ENCODE results near the gene ESYT1.

Gene ESYT1, protein sequence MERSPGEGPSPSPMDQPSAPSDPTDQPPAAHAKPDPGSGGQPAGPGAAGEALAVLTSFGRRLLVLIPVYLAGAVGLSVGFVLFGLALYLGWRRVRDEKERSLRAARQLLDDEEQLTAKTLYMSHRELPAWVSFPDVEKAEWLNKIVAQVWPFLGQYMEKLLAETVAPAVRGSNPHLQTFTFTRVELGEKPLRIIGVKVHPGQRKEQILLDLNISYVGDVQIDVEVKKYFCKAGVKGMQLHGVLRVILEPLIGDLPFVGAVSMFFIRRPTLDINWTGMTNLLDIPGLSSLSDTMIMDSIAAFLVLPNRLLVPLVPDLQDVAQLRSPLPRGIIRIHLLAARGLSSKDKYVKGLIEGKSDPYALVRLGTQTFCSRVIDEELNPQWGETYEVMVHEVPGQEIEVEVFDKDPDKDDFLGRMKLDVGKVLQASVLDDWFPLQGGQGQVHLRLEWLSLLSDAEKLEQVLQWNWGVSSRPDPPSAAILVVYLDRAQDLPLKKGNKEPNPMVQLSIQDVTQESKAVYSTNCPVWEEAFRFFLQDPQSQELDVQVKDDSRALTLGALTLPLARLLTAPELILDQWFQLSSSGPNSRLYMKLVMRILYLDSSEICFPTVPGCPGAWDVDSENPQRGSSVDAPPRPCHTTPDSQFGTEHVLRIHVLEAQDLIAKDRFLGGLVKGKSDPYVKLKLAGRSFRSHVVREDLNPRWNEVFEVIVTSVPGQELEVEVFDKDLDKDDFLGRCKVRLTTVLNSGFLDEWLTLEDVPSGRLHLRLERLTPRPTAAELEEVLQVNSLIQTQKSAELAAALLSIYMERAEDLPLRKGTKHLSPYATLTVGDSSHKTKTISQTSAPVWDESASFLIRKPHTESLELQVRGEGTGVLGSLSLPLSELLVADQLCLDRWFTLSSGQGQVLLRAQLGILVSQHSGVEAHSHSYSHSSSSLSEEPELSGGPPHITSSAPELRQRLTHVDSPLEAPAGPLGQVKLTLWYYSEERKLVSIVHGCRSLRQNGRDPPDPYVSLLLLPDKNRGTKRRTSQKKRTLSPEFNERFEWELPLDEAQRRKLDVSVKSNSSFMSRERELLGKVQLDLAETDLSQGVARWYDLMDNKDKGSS

DNA sequence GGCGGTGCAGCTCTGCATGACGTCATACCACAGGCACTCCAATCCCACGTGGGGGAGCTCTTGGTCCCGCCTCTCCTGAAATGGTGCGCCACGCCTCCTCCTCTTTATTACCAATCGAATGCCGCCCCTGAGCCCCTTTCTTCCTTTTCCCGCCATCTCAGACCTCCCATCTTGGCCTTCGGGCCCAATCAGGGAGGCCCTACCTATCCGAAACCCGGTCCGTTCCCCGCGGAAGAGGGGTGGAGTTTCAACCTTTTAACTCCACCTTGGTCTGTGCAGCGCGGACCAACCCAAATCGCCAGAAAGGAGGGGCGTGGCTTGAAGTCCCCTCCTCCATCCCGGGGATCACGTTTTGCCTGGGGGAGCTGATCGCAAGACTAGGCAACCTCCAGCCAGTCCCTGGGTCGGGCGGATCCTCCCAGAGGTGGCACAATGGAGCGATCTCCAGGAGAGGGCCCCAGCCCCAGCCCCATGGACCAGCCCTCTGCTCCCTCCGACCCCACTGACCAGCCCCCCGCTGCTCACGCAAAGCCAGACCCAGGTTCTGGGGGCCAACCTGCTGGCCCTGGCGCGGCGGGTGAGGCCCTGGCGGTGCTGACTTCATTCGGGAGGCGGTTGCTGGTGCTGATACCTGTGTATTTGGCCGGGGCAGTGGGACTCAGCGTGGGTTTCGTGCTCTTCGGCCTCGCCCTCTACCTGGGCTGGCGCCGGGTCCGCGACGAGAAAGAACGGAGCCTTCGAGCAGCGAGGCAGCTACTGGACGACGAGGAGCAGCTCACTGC lies at the start of gene ESYT1:
ESYT1 (plus strand) TSS at position 380 of the 782 bp plus-strand sequence; CDS start at position 433, 53 bp downstream.
- Mint-ChIP-seq H3K4me3 (peak within 1 kb of the TSS; percentile 96 to 99), H3K4me1 (peaks cover 66% of the 10 kb centered on the region), H3K27me3 (no peaks in the 10 kb centered on the region), H3K27ac (peak within 1 kb of the TSS; percentile 96 to 97), H3K9me3 (no peaks in the 10 kb centered on the region)
- peak; percentile 93 for ATAC-seq
- DNase-seq = peak; percentile 97 to 99

DNA sequence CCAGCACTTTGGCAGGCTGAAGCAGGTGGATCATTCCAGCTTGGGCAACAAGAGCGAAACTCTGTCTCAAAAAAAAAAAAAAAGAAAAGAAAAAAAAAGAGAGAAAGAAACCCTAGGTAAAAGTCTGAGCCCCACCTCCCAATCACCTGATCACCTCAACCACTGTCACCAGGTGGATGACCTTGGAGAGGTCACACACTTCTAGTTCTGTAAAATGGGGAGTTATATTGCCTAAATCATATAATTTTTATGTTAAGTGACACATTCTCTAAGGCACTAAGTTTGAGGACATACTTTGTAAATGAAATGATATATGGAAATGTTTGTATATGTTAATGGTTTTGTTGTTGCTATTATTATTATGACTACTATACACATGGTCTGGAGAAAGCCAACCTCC lies 49.6 kb upstream of the ESYT1 start:
- DNase-seq (no peak), ATAC-seq (no peak)
- H3K4me1 Mint-ChIP-seq = peaks cover 26% of the 10 kb centered on the region
- peak overlapping the region; percentile 85 to 91 for H3K4me3 Mint-ChIP-seq
- H3K27ac Mint-ChIP-seq = no peak overlapping the region
- no peaks in the 10 kb centered on the region for H3K9me3 Mint-ChIP-seq
- peaks cover 25% of the 10 kb centered on the region for H3K27me3 Mint-ChIP-seq

- Mint-ChIP-seq H3K27me3 (peaks cover 25% of the 10 kb centered on the region), H3K4me3 (peak overlapping the region; percentile 85 to 91), H3K27ac (no peak overlapping the region), H3K4me1 (peaks cover 26% of the 10 kb centered on the region), H3K9me3 (no peaks in the 10 kb centered on the region)
- DNase-seq (peak; percentile 53 to 55), ATAC-seq (peak; percentile 71)
Measured at GRCh38 chr12:56078931-56079722, 48.9 kb upstream of the ESYT1 start.

DNA sequence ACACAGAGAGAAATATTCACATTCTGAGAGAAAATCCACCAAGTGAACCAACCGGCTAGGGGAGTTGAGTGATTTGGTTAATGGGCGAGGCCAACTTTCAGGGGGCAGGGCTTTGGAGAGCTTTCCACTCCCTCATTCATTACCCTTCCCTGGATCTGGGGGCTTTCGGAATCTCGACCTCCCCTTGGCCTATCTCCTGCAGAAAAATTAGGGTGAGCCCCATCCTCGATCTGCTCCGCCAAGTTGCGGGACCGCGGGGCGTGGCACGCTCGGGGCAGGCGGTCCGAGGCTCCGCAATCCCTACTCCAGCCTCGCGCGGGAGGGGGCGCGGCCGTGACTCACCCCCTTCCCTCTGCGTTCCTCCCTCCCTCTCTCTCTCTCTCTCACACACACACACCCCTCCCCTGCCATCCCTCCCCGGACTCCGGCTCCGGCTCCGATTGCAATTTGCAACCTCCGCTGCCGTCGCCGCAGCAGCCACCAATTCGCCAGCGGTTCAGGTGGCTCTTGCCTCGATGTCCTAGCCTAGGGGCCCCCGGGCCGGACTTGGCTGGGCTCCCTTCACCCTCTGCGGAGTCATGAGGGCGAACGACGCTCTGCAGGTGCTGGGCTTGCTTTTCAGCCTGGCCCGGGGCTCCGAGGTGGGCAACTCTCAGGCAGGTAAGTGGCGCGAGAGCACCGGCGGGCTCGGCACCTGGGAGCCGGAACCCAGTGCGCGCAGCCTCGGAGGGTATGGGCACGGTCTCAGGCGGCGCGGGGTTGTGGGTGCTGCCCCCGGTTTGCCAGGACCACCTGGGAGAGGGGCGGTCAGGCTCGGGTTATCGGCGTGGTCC lies 48.1 kb upstream of the ESYT1 start, which contains the start of gene ERBB3:
ERBB3 (plus strand) TSS at position 443 of the 833 bp plus-strand sequence; CDS start at position 579, 136 bp downstream.
- H3K9me3 Mint-ChIP-seq = no peaks in the 10 kb centered on the region
- DNase-seq (peak; percentile 45 to 61), ATAC-seq (peak; percentile 82)
- H3K27me3 Mint-ChIP-seq = peaks cover 25% of the 10 kb centered on the region
- H3K4me1 Mint-ChIP-seq = peaks cover 26% of the 10 kb centered on the region
- H3K27ac Mint-ChIP-seq = no peak within 1 kb of the TSS
- H3K4me3 Mint-ChIP-seq = peak within 1 kb of the TSS; percentile 85 to 91

DNA sequence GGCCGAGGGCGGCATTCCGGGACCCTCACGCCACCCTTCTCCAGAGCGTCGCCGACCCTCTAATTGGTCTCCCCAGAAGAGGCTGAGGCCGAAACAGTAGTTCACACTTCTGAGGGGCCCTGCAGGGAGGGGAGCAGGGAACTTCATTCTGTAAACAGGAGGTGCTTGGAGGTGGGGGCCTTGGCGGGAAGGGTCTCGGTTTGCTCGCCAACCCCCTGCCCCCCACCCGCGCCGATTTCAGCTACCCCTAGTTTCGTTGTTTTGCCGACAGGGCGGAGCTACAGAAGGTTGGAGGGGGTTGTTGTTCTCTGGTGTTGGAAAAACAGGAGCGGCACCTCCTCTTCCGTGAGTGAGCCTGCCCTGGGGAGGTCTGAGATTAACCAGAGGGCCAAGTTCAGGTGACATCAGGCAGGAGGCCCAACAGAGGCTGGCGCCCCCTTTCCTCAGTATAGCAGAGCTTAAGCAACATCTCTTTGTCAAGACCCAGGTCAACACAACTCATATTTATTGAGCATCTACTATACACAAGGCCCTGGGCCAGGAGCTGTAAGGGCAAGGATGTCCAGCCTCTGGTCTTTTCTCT lies 47.4 kb upstream of the ESYT1 start:
- no peak for DNase-seq
- peak overlapping the region; percentile 85 to 91 for H3K4me3 Mint-ChIP-seq
- no peak overlapping the region for H3K27ac Mint-ChIP-seq
- ATAC-seq = no peak
- H3K27me3 Mint-ChIP-seq = peaks cover 25% of the 10 kb centered on the region
- peaks cover 26% of the 10 kb centered on the region for H3K4me1 Mint-ChIP-seq
- no peaks in the 10 kb centered on the region for H3K9me3 Mint-ChIP-seq

- no peak overlapping the region for H3K27ac Mint-ChIP-seq
- no peak for ATAC-seq
- H3K9me3 Mint-ChIP-seq = no peaks in the 10 kb centered on the region
- peaks cover 25% of the 10 kb centered on the region for H3K27me3 Mint-ChIP-seq
- no peak for DNase-seq
- peaks cover 26% of the 10 kb centered on the region for H3K4me1 Mint-ChIP-seq
- peak overlapping the region in 1 of 2 donors; percentile 91 for H3K4me3 Mint-ChIP-seq
Measured at GRCh38 chr12:56081393-56082347, 46.4 kb upstream of the ESYT1 start.

DNA sequence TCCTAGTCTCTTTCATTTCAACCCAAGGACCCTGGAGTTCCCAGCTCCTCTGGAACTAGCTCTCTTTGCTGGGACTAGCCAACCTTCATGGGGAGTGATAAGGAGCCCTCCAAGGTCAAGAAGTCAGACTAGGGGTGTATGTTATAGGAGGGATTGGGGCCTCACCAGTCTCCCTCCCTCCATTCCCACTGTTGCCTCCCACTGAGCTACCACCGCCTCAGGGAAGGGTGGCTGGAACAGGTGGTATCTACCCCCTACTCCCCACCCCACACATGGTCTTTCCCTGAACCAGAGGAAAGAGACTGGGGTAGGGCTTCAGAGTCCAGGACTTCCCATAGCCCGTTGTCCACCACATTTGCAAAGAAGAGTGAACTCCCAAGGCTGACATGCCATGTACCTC lies 45.7 kb upstream of the ESYT1 start:
- Mint-ChIP-seq H3K27ac (no peak overlapping the region), H3K9me3 (no peaks in the 10 kb centered on the region), H3K27me3 (peaks cover 25% of the 10 kb centered on the region), H3K4me1 (peaks cover 26% of the 10 kb centered on the region), H3K4me3 (no peak overlapping the region)
- ATAC-seq (no peak), DNase-seq (no peak)

- H3K27ac Mint-ChIP-seq = no peak overlapping the region
- no peaks in the 10 kb centered on the region for H3K9me3 Mint-ChIP-seq
- DNase-seq = no peak
- ATAC-seq = no peak
- H3K4me1 Mint-ChIP-seq = peaks cover 26% of the 10 kb centered on the region
- H3K27me3 Mint-ChIP-seq = peaks cover 25% of the 10 kb centered on the region
- no peak overlapping the region for H3K4me3 Mint-ChIP-seq
Measured at GRCh38 chr12:56082967-56083366, 45.1 kb upstream of the ESYT1 start.

DNA sequence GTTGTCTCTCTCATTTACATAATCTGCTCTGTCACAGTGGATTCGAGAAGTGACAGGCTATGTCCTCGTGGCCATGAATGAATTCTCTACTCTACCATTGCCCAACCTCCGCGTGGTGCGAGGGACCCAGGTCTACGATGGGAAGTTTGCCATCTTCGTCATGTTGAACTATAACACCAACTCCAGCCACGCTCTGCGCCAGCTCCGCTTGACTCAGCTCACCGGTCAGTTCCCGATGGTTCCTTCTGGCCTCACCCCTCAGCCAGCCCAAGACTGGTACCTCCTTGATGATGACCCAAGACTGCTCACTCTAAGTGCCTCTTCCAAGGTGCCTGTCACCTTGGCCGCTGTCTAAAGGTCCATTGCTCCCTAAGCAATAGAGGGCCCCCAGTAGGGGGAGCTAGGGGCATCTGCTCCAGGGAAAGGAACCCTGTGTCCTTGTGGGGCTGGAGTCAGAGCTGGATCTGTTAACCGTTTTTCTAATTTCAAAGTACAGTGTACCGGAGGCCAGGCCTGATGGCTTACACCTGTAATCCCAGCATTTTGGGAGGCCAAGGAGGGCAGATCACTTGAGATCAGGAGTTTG lies 43.0 kb upstream of the ESYT1 start:
- peak; percentile 59 for ATAC-seq
- peak; percentile 17 to 44 for DNase-seq
- peaks cover 22% of the 10 kb centered on the region for H3K27me3 Mint-ChIP-seq

GRCh38 chr12:56086096-56086495 lies 42.0 kb upstream of the ESYT1 start:
- Mint-ChIP-seq H3K9me3 (no peaks in the 10 kb centered on the region), H3K27me3 (peaks cover 12% of the 10 kb centered on the region), H3K27ac (no peak overlapping the region), H3K4me1 (peaks cover 3% of the 10 kb centered on the region), H3K4me3 (no peak overlapping the region)
- no peak for DNase-seq
- no peak for ATAC-seq

More for the DNA sequence above, 43.0 kb upstream of the ESYT1 start:
- Mint-ChIP-seq H3K4me3 (no peak overlapping the region), H3K9me3 (no peaks in the 10 kb centered on the region), H3K4me1 (peaks cover 14% of the 10 kb centered on the region), H3K27ac (no peak overlapping the region)

GRCh38 chr12:56086608-56087007 lies 41.5 kb upstream of the ESYT1 start:
- peaks cover 7% of the 10 kb centered on the region for H3K27me3 Mint-ChIP-seq
- no peaks in the 10 kb centered on the region for H3K9me3 Mint-ChIP-seq
- H3K4me1 Mint-ChIP-seq = no peaks in the 10 kb centered on the region
- DNase-seq (no peak), ATAC-seq (no peak)
- H3K4me3 Mint-ChIP-seq = no peak overlapping the region
- no peak overlapping the region for H3K27ac Mint-ChIP-seq

DNA sequence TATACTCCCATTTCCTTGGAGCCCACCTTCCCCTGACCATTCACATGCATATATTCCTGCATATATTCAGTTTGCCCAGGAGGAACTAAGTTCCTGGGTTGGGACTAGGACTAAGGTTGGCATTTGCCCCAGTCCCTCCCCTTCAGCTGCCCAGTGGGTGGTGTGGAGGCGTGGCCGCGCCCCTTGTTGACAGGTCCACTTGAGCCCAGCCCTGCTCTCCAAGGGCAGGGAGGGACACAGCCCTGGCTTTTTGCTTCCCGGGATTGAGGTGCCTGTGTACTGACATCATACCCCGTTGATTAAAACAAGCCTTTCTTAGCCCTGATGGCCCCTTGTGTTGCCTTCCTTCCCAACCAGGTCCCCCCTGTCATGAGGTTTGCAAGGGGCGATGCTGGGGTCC lies 40.8 kb upstream of the ESYT1 start:
- ATAC-seq (no peak), DNase-seq (no peak)
- Mint-ChIP-seq H3K4me1 (no peaks in the 10 kb centered on the region), H3K27me3 (peaks cover under 1% of the 10 kb centered on the region), H3K4me3 (no peak overlapping the region), H3K9me3 (no peaks in the 10 kb centered on the region), H3K27ac (no peak overlapping the region)
